Mucosa of descending colon (tissue), 3 donors: ENCODE measurements around the gene LKAAEAR1. TPM values are rescaled to one million over a fixed set of nuclear protein-coding genes. Genes with fewer than 3 reads are reported as not detected.

Experiments
- ATAC-seq: fragments of 200-7000 bp; cut with Tn5 transposase; one replicate; pipeline ENCODE4 v1.9.1; 2020; ENCODE audit warnings: mild to moderate bottlenecking, moderate library complexity
- DNase-seq, 3 donors: peaks; one replicate each; pipeline ENCODE4 v3.0.0-alpha.2; 2020
- H3K36me3 ChIP-seq: fragments of 200-600 bp; one replicate; pipeline ENCODE4 v1.8.0; 2021; ENCODE audit warnings: low read depth, mild to moderate bottlenecking
- H3K4me1 ChIP-seq: fragments of 200-600 bp; one replicate; pipeline ENCODE4 v1.8.0; 2021; ENCODE audit warnings: low read depth, mild to moderate bottlenecking
- H3K4me3 ChIP-seq: fragments of 200-600 bp; one replicate; pipeline ENCODE4 v1.8.0; 2021; ENCODE audit warnings: mild to moderate bottlenecking
- H3K9me3 ChIP-seq: fragments of 200-600 bp; one replicate; pipeline ENCODE4 v1.8.0; 2021; ENCODE audit warnings: mild to moderate bottlenecking
- intact Hi-C, 2 donors: fragments of 100-400 bp; cut with DNase I in 1 of 2; cut with micrococcal nuclease in 1 of 2; formaldehyde crosslinking; loops; one replicate each; pipeline versions ENCODE4 v1.11.0 to v1.11.1; 2022; cut with DNase I, micrococcal nuclease
- total RNA-seq, 3 donors: library from RNA; stranded (reverse); fragmentation: NEBNext Ultra II Directional in 2 of 3; extraction: Animal tissue kit (Norgen Biotek cat#: 25700) in 2 of 3; gene quantifications; one replicate each; pipeline versions ENCODE4 v1.2.1 to v1.2.4, GENCODE V29; 2021 to 2023
- TF ChIP-seq, protein P1 (sequence below): fragments of 200-600 bp; IDR thresholded peaks from one replicate; pipeline ENCODE4 v1.8.0; 2022; ENCODE audit warnings: antibody characterized with exemption, mild to moderate bottlenecking
- donor health status: DM: no; HTN: no; CAD: no; lungs with moderate emphysema.
- donor health status: DM: no; HTN: no; CAD: no.
- donor health status: DM: no; HTN: yes; CAD: no.

The LKAAEAR1 gene
- total RNA-seq, 3 donors from 2014 or later, result not detected

DNA sequence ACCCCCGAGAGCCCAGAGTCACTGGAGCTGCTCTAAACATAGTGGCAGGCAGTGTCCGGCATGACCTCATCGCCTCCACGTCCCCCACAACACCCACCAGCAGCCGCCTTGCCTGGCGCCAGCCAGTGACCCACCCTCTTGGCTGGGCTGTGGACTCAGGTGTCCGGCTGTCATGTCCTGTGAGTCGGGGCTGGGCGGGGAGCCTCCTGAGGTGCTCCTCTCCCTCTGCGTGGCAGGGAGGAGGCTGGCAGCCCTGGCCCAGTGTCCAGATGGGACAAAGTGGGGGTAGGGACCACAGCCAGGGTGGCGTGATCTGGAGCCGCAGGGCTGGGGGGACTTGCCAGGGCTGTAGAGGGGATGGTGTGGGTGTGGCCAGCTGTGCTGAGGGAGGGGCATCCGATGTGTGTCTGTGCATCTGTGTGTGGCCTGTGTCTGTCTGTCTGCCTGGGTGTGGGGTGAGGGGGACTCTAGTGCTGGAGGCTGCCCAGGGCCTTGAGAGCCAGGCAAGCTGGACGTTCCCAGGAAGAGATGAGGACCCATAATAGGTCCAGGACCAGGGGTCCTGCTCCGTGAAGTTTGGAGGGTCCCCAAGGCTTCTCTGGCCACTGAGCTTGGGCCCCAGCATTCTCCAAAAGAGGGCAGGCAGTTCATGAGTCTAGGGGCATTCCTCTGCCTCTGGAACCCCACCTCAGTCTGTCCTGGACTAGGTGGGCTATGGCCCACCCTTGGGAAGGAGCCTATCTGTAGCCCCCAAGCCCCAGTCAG lies 32.5 kb downstream of the LKAAEAR1 start:
- H3K36me3 ChIP-seq, result no peaks in the 10 kb centered on the region
- TF ChIP-seq, protein P1, sequence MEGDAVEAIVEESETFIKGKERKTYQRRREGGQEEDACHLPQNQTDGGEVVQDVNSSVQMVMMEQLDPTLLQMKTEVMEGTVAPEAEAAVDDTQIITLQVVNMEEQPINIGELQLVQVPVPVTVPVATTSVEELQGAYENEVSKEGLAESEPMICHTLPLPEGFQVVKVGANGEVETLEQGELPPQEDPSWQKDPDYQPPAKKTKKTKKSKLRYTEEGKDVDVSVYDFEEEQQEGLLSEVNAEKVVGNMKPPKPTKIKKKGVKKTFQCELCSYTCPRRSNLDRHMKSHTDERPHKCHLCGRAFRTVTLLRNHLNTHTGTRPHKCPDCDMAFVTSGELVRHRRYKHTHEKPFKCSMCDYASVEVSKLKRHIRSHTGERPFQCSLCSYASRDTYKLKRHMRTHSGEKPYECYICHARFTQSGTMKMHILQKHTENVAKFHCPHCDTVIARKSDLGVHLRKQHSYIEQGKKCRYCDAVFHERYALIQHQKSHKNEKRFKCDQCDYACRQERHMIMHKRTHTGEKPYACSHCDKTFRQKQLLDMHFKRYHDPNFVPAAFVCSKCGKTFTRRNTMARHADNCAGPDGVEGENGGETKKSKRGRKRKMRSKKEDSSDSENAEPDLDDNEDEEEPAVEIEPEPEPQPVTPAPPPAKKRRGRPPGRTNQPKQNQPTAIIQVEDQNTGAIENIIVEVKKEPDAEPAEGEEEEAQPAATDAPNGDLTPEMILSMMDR, result no peak
- H3K4me3 ChIP-seq, result no peak overlapping the region
- peaks cover 5% of the 10 kb centered on the region for H3K4me1 ChIP-seq
- DNase-seq (no peak), ATAC-seq (no peak)
- intact Hi-C loops, result no loop called here
- H3K9me3 ChIP-seq, result no peaks in the 10 kb centered on the region

GRCh38 chr20:64051033-64051452 lies 33.2 kb downstream of the LKAAEAR1 start:
- Histone ChIP-seq H3K4me1 (peaks cover 5% of the 10 kb centered on the region), H3K4me3 (no peak overlapping the region), H3K9me3 (no peaks in the 10 kb centered on the region), H3K36me3 (no peaks in the 10 kb centered on the region)
- intact Hi-C loops, result no loop called here
- ATAC-seq (no peak), DNase-seq (no peak)
- TF ChIP-seq, protein P1, result no peak

- Histone ChIP-seq H3K4me3 (no peak overlapping the region), H3K4me1 (peaks cover 5% of the 10 kb centered on the region), H3K36me3 (no peaks in the 10 kb centered on the region), H3K9me3 (no peaks in the 10 kb centered on the region)
- intact Hi-C loops, result no loop called here
- no peak for DNase-seq
- no peak for ATAC-seq
- TF ChIP-seq, protein P1, result no peak
Observed at GRCh38 chr20:64050261-64051032, 33.8 kb downstream of the LKAAEAR1 start.

GRCh38 chr20:64049878-64050260 lies 34.3 kb downstream of the LKAAEAR1 start:
- intact Hi-C loops, result no loop called here
- TF ChIP-seq, protein P1, result no peak
- no peak overlapping the region for H3K4me3 ChIP-seq
- H3K4me1 ChIP-seq, result peaks cover 5% of the 10 kb centered on the region
- H3K36me3 ChIP-seq, result no peaks in the 10 kb centered on the region
- H3K9me3 ChIP-seq, result no peaks in the 10 kb centered on the region
- no peak for ATAC-seq
- DNase-seq, result no peak

- TF ChIP-seq, protein P1, result no peak
- Histone ChIP-seq H3K9me3 (no peaks in the 10 kb centered on the region), H3K4me3 (no peak within 1 kb of the TSS), H3K4me1 (peaks cover 5% of the 10 kb centered on the region), H3K36me3 (no peaks in the 10 kb centered on the region)
- DNase-seq (no peak), ATAC-seq (peak; percentile 25)
- intact Hi-C loops, result no loop called here
Observed at GRCh38 chr20:64049060-64049877, 34.9 kb downstream of the LKAAEAR1 start, which contains the start of gene SOX18. Gene SOX18 (minus strand): TSS chr20:64049639. CDS start chr20:64049516, 123 bp downstream.
